ENCODE measurements around the gene PSMB3.

The PSMB3 gene

GRCh38 chr17:38729886-38730525 is 22.5 kb upstream of the PSMB3 start, which contains the start of gene CISD3:
Gene CISD3, plus strand, starts transcription at chr17:38730341. Its CDS starts 18 bp downstream, at chr17:38730359.
- H3K9me2 ChIP-seq (replicated peaks; ENCODE audit: control insufficient read depth, low read length) = no peaks in the 10 kb centered on the region
- peaks cover 48% of the 10 kb centered on the region for H3K4me1 ChIP-seq (ENCODE audit: control insufficient read depth, low read length)
- peaks cover 40% of the 10 kb centered on the region for H3K36me3 ChIP-seq (ENCODE audit: control insufficient read depth, low read length)
- H3K4me3 ChIP-seq (ENCODE audit: low read length) = peak within 1 kb of the TSS; percentile 93
- H3K27me3 ChIP-seq (ENCODE audit: control insufficient read depth, low read length) = no peaks in the 10 kb centered on the region
- peaks cover 14% of the 10 kb centered on the region; the same call in 1 of the 2 replicates for H3F3A ChIP-seq (ENCODE audit: control insufficient read depth, insufficient read depth)
- no peaks in the 10 kb centered on the region for H4K20me1 ChIP-seq (ENCODE audit: control insufficient read depth, insufficient read depth, low read depth, low read length)
- peaks cover 23% of the 10 kb centered on the region for H3K79me2 ChIP-seq (ENCODE audit: control insufficient read depth, low read length)
- no peaks in the 10 kb centered on the region for H3K9me3 ChIP-seq (ENCODE audit: control insufficient read depth, insufficient read depth, low read length)
- H3K27ac ChIP-seq (ENCODE audit: low read depth, low read length) = peak within 1 kb of the TSS; percentile 40
- H3K4me2 ChIP-seq (ENCODE audit: low read length) = peak within 1 kb of the TSS; percentile 83
- TF ChIP-seq EZH2phosphoT487 (IDR thresholded peaks at IDR 0.05; ENCODE audit: borderline replicate concordance, low read length) = no peak
- peak; percentile 54 for TF ChIP-seq CTCF (IDR thresholded peaks at IDR 0.05; ENCODE audit: low read depth, low read length, poor library complexity, severe bottlenecking)

DNA sequence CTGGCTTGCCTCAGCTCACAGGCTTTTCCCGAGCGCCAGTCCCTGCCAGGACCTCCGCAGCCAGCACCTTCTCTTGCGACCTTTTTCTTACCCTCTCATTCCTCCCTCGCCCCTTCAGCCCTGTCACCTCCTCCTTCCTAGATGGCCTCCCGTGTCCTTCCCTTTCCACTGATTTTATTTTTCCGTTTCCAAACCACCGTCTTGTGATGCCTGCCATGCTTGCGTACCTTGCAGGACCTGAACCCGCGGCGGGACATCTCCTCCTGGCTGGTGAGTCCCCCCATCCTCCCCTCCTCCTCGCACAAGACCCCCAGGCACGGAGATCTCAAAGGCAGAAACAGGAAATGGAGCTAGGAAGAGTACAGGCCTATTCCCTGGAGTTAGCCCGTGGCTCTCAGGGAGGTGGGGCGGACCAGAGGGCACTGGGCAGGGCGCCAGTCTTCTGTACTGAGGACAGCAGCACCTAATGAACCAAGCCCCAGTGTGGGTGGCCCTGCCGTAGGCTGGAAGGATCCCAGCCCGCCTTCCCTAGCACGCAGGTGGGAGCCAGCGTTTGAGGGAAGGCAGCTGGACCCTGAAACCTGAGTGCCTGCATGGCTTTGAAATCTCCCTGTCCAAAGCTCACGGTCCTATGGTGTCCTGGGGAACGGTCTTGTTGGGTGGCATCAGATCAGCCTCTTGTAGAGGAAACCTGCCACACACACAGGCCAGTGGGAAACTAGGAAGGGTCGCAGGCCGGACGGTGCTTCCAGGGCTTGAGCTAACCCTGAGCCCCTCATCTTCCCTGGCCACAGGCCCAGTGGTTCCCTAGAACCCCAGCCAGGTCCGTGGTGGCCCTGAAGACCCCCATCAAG is 21.8 kb upstream of the PSMB3 start:
- Histone ChIP-seq H3K36me3 (ENCODE audit: control insufficient read depth, low read length) (peaks cover 39% of the 10 kb centered on the region), H3K4me1 (ENCODE audit: control insufficient read depth, low read length) (peaks cover 51% of the 10 kb centered on the region), H3K9me2 (replicated peaks; ENCODE audit: control insufficient read depth, low read length) (no peaks in the 10 kb centered on the region), H3K79me2 (ENCODE audit: control insufficient read depth, low read length) (peaks cover 23% of the 10 kb centered on the region), H3K9me3 (ENCODE audit: control insufficient read depth, insufficient read depth, low read length) (no peaks in the 10 kb centered on the region), H3K27ac (ENCODE audit: low read depth, low read length) (peak overlapping the region; percentile 40), H3F3A (ENCODE audit: control insufficient read depth, insufficient read depth) (peaks cover 14% of the 10 kb centered on the region; the same call in 1 of the 2 replicates), H3K27me3 (ENCODE audit: control insufficient read depth, low read length) (no peaks in the 10 kb centered on the region), H3K4me3 (ENCODE audit: low read length) (peak overlapping the region; percentile 93), H4K20me1 (ENCODE audit: control insufficient read depth, insufficient read depth, low read depth, low read length) (no peaks in the 10 kb centered on the region), H3K4me2 (ENCODE audit: low read length) (peak overlapping the region; percentile 83)
- TF ChIP-seq EZH2phosphoT487 (IDR thresholded peaks at IDR 0.05; ENCODE audit: borderline replicate concordance, low read length) = no peak
- no peak for TF ChIP-seq CTCF (IDR thresholded peaks at IDR 0.05; ENCODE audit: low read depth, low read length, poor library complexity, severe bottlenecking)

- Histone ChIP-seq H3K27me3 (ENCODE audit: control insufficient read depth, low read length) (no peaks in the 10 kb centered on the region), H4K20me1 (ENCODE audit: control insufficient read depth, insufficient read depth, low read depth, low read length) (no peaks in the 10 kb centered on the region), H3K27ac (ENCODE audit: low read depth, low read length) (no peak overlapping the region), H3K36me3 (ENCODE audit: control insufficient read depth, low read length) (peaks cover 39% of the 10 kb centered on the region), H3K4me2 (ENCODE audit: low read length) (peak overlapping the region; percentile 83), H3K4me3 (ENCODE audit: low read length) (peak overlapping the region; percentile 93), H3F3A (ENCODE audit: control insufficient read depth, insufficient read depth) (peaks cover 14% of the 10 kb centered on the region; the same call in 1 of the 2 replicates), H3K4me1 (ENCODE audit: control insufficient read depth, low read length) (peaks cover 51% of the 10 kb centered on the region), H3K79me2 (ENCODE audit: control insufficient read depth, low read length) (peaks cover 23% of the 10 kb centered on the region), H3K9me3 (ENCODE audit: control insufficient read depth, insufficient read depth, low read length) (no peaks in the 10 kb centered on the region), H3K9me2 (replicated peaks; ENCODE audit: control insufficient read depth, low read length) (no peaks in the 10 kb centered on the region)
- no peak for TF ChIP-seq CTCF (IDR thresholded peaks at IDR 0.05; ENCODE audit: low read depth, low read length, poor library complexity, severe bottlenecking)
- no peak for TF ChIP-seq EZH2phosphoT487 (IDR thresholded peaks at IDR 0.05; ENCODE audit: borderline replicate concordance, low read length)
Observed at GRCh38 chr17:38731526-38732294, 20.8 kb upstream of the PSMB3 start.
